Measurements from ENCODE around the gene MOB3A. TPM values are rescaled to one million over a fixed set of nuclear protein-coding genes. Genes with fewer than 3 reads are reported as not detected.

MOB3A gene
- polyA plus RNA-seq, 1 of the 3 experiments (the other 2 are of a cell fraction), result 24.1 TPM

GRCh38 chr19:2076526-2076944 lies 19.6 kb downstream of the MOB3A start:
- Histone ChIP-seq H3K4me1 (ENCODE audit: control insufficient read depth in 1 of 2, insufficient read depth in 2 of 2, low read depth in 1 of 2, low read length in 1 of 2) (no peaks in the 10 kb centered on the region), H3K36me3 (replicated peaks in 1 of 2; ENCODE audit: control insufficient read depth in 1 of 2, insufficient read depth in 2 of 2, low read length in 1 of 2) (peaks cover 18 to 20% of the 10 kb centered on the region in 2 experiments), H3K9ac (no peak overlapping the region), H3K27ac (ENCODE audit: low read depth in 2 of 2, low read length in 1 of 2) (no peak overlapping the region), H2AFZ (ENCODE audit: low read depth) (no peak overlapping the region), H3K4me2 (no peak overlapping the region), H3K79me2 (ENCODE audit: insufficient read depth) (no peaks in the 10 kb centered on the region), H3K9me2 (no peaks in the 10 kb centered on the region), H3K4me3 (ENCODE audit: low read depth in 2 of 2, low read length in 1 of 2) (no peak overlapping the region), H3F3A (replicated peaks; ENCODE audit: insufficient read depth) (peaks cover 1% of the 10 kb centered on the region), H3K27me3 (ENCODE audit: insufficient read depth) (no peaks in the 10 kb centered on the region), H4K20me1 (ENCODE audit: insufficient read depth) (no peaks in the 10 kb centered on the region), H3K9me3 (no peaks in the 10 kb centered on the region)
- 96% methylated on average over 25 of the region's 32 CpGs for WGBS (ENCODE audit: low lambda C conversion rate)
- POLR2A ChIA-PET, result no interaction called here
- peak; percentile 14 for DNase-seq
- TF ChIP-seq FOXJ3 (CRISPR knock-in tag; IDR thresholded peaks at IDR 0.05), result no peak
- TF ChIP-seq USF1 (IDR thresholded peaks at IDR 0.05; ENCODE audit: borderline replicate concordance, low read depth), result no peak
- TF ChIP-seq FOXM1 (IDR thresholded peaks at IDR 0.05; ENCODE audit: low read depth), result no peak
- TF ChIP-seq SIN3A (IDR thresholded peaks at IDR 0.05; ENCODE audit: borderline replicate concordance, low read depth, low read length), result no peak
- TF ChIP-seq JUND (IDR thresholded peaks at IDR 0.05), result no peak
- no peak for TF ChIP-seq RFX5 (IDR thresholded peaks at IDR 0.05; ENCODE audit: low read length)
- TF ChIP-seq EP300 (IDR thresholded peaks at IDR 0.05; ENCODE audit: borderline replicate concordance in 1 of 2, low read depth in 1 of 2, low read length in 1 of 2), result no peak
- no peak for TF ChIP-seq MXI1 (IDR thresholded peaks at IDR 0.05; ENCODE audit: low read depth, low read length)
- no peak for TF ChIP-seq YY1 (IDR thresholded peaks at IDR 0.05; ENCODE audit: low read depth)
- CTCF ChIA-PET, result interaction anchor here (0.9 kb wide), 1 partner anchor 147 kb away, joined by 4 read pairs; no protein-coding TSS in a partner anchor

- H3K9me2 ChIP-seq, result no peaks in the 10 kb centered on the region
- no peak overlapping the region for H3K27ac ChIP-seq (ENCODE audit: low read depth in 2 of 2, low read length in 1 of 2)
- peaks cover 8% of the 10 kb centered on the region for H3F3A ChIP-seq (replicated peaks; ENCODE audit: insufficient read depth)
- H4K20me1 ChIP-seq (ENCODE audit: insufficient read depth), result no peaks in the 10 kb centered on the region
- no peaks in the 10 kb centered on the region for H3K4me1 ChIP-seq (ENCODE audit: control insufficient read depth in 1 of 2, insufficient read depth in 2 of 2, low read depth in 1 of 2, low read length in 1 of 2)
- no peak overlapping the region for H3K9ac ChIP-seq
- H3K27me3 ChIP-seq (ENCODE audit: insufficient read depth), result no peaks in the 10 kb centered on the region
- WGBS (ENCODE audit: low lambda C conversion rate), result 95% methylated on average over 21 of the region's 32 CpGs
- no peaks in the 10 kb centered on the region for H3K79me2 ChIP-seq (ENCODE audit: insufficient read depth)
- H2AFZ ChIP-seq (ENCODE audit: low read depth), result no peak overlapping the region
- peaks cover 15 to 21% of the 10 kb centered on the region in 2 experiments for H3K36me3 ChIP-seq (replicated peaks in 1 of 2; ENCODE audit: control insufficient read depth in 1 of 2, insufficient read depth in 2 of 2, low read length in 1 of 2)
- CTCF ChIA-PET, result interaction anchor here (0.6 to 3.0 kb wide), 3 partner anchors 16 to 127 kb away, joined by 3 to 12 read pairs (median 3); no protein-coding TSS in a partner anchor
- POLR2A ChIA-PET, result interaction anchor here (0.5 kb wide), 1 partner anchor 197 kb away, joined by 3 read pairs; no protein-coding TSS in a partner anchor
- no peak overlapping the region for H3K4me2 ChIP-seq
- peak; percentile 6 for DNase-seq
- no peak overlapping the region for H3K4me3 ChIP-seq (ENCODE audit: low read depth in 2 of 2, low read length in 1 of 2)
- TF ChIP-seq GABPA (IDR thresholded peaks at IDR 0.05; ENCODE audit: low read depth) (no peak), TEAD4 (IDR thresholded peaks at IDR 0.05; ENCODE audit: borderline replicate concordance, insufficient read depth) (no peak), MEF2A (IDR thresholded peaks at IDR 0.05; ENCODE audit: borderline replicate concordance, low read depth) (no peak), FOSL2 (IDR thresholded peaks at IDR 0.05; ENCODE audit: borderline replicate concordance, low read depth) (no peak), USF1 (IDR thresholded peaks at IDR 0.05; ENCODE audit: borderline replicate concordance, low read depth) (no peak), CTCF (IDR thresholded peaks at IDR 0.05) (no peak), FOXJ3 (CRISPR knock-in tag; IDR thresholded peaks at IDR 0.05) (no peak), RCOR1 (IDR thresholded peaks at IDR 0.05; ENCODE audit: low read length) (no peak), YY1 (IDR thresholded peaks at IDR 0.05; ENCODE audit: low read depth) (no peak), JUND (IDR thresholded peaks at IDR 0.05) (no peak), GATA2 (CRISPR knock-in tag; IDR thresholded peaks at IDR 0.05) (no peak), SMC3 (IDR thresholded peaks at IDR 0.05; ENCODE audit: low read depth, low read length) (no peak), CHD2 (IDR thresholded peaks at IDR 0.05; ENCODE audit: low read length, partially characterized antibody) (no peak), NFIC (IDR thresholded peaks at IDR 0.05; ENCODE audit: borderline replicate concordance) (no peak), USF2 (IDR thresholded peaks at IDR 0.05; ENCODE audit: borderline replicate concordance, low read depth, low read length) (no peak), FOXM1 (IDR thresholded peaks at IDR 0.05; ENCODE audit: low read depth) (no peak)
- H3K9me3 ChIP-seq, result no peaks in the 10 kb centered on the region
Observed at GRCh38 chr19:2072757-2073551, 23.2 kb downstream of the MOB3A start.
